Activated B cell treated with CpG ODN at 0.5 μM for 24 hours (primary cell): ENCODE results near the gene ABCB8. TPM values are rescaled to one million over a fixed set of nuclear protein-coding genes. Genes with fewer than 3 reads are reported as not detected.
A peak's percentile ranks its signal among the peaks of the same experiment; 100 is the strongest.

Source experiments
- ATAC-seq: fragments of 200-7000 bp; cut with Tn5 transposase; one replicate; pipeline ENCODE4 v1.10.0; 2021; ENCODE audit warnings: low read depth, mild to moderate bottlenecking, moderate library complexity
- CTCF ChIA-PET: fragments of 350-600 bp; sonication (Branson Sonifier 250); formaldehyde crosslinking; loops from one replicate; lab custom pipeline; 2021; ENCODE audit warnings: antibody characterized with exemption; lab: Charles Lee
- POLR2A ChIA-PET: fragments of 350-600 bp; sonication (Branson Sonifier 250); formaldehyde crosslinking; loops from one replicate; lab custom pipeline; 2021; ENCODE audit warnings: antibody characterized with exemption; lab: Charles Lee
- DNase-seq: peaks from one replicate; pipeline ENCODE4 v3.0.0; 2022
- H3K27ac Mint-ChIP-seq: one replicate; pipeline ENCODE4 v1.8.0; 2020; ENCODE audit warnings: mixed read lengths
- H3K27me3 Mint-ChIP-seq: one replicate; pipeline ENCODE4 v1.8.0; 2021; ENCODE audit warnings: mixed read lengths
- H3K36me3 Mint-ChIP-seq: one replicate; pipeline ENCODE4 v1.8.0; 2021; ENCODE audit warnings: low read depth, mixed read lengths
- H3K4me1 Mint-ChIP-seq: one replicate; pipeline ENCODE4 v1.8.0; 2021; ENCODE audit warnings: mixed read lengths
- H3K4me3 Mint-ChIP-seq: one replicate; pipeline ENCODE4 v1.8.0; 2020; ENCODE audit warnings: mild to moderate bottlenecking, mixed read lengths
- H3K9me3 Mint-ChIP-seq: one replicate; pipeline ENCODE4 v1.8.0; 2020; ENCODE audit warnings: mixed read lengths
- CTCF ChIP-seq: fragments of 200-600 bp; IDR thresholded peaks from one replicate; pipeline ENCODE4 v1.8.0; 2022; ENCODE audit warnings: antibody characterized with exemption, mild to moderate bottlenecking
- intact Hi-C: fragments of 100-400 bp; cut with micrococcal nuclease; formaldehyde crosslinking; loops from one replicate; pipeline ENCODE4 v1.15.1; 2024
- total RNA-seq: library from RNA; stranded (reverse); gene quantifications from 2 replicates; pipeline ENCODE4 v1.2.3, GENCODE V29; 2022

ABCB8 gene
- total RNA-seq, 1 donor from 2014 or later: 46.5 TPM

- intact Hi-C loops: loop anchor here (2.0 to 5.0 kb wide), 4 partner anchors 77 to 575 kb away; no protein-coding TSS in a partner anchor
- no peak for TF ChIP-seq CTCF
- Mint-ChIP-seq H3K4me1 (peaks cover 41% of the 10 kb centered on the region), H3K27ac (no peak overlapping the region), H3K9me3 (no peaks in the 10 kb centered on the region), H3K27me3 (no peaks in the 10 kb centered on the region), H3K36me3 (no peaks in the 10 kb centered on the region), H3K4me3 (no peak overlapping the region)
- CTCF ChIA-PET: interaction anchor here (1.7 kb wide), 1 partner anchor 100 kb away, joined by 5 read pairs; no protein-coding TSS in a partner anchor
- ATAC-seq (no peak), DNase-seq (no peak)
- POLR2A ChIA-PET: no interaction called here
Measured at GRCh38 chr7:151012031-151012692, 16.1 kb upstream of the ABCB8 start.

DNA sequence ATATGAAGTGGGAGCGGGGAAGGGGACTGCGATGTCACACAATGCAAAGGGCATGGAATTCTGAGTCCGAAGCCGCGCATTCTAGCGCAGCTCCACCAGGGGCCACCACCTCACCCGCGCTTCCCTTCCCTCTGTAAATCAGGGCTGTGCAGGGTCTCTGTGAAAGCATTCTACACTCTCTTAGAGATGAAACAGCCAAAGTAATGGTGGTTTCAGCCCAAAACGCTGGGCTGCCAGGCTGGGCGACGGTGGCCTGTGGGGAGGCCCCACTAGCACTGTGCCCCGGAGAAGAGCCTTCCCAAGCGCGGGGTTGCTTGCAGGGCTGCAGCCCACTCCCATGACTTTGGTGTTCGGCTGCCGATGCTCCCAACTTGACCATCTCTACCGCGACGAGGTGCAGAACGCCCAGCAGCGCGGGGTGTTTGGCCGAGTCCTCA lies 15.3 kb upstream of the ABCB8 start:
- CTCF ChIA-PET: interaction anchor here (0.9 to 1.7 kb wide), 2 partner anchors 15 to 99 kb away, joined by 3 to 5 read pairs; partner anchors contain the start of gene ABCB8
- Mint-ChIP-seq H3K4me3 (peak overlapping the region; percentile 41), H3K36me3 (no peaks in the 10 kb centered on the region), H3K27ac (no peak overlapping the region), H3K27me3 (no peaks in the 10 kb centered on the region), H3K9me3 (no peaks in the 10 kb centered on the region), H3K4me1 (peaks cover 45% of the 10 kb centered on the region)
- DNase-seq (no peak), ATAC-seq (peak; percentile 18)
- POLR2A ChIA-PET: interaction anchor here (0.7 kb wide), 1 partner anchor 50 kb away, joined by 3 read pairs; no protein-coding TSS in a partner anchor
- intact Hi-C loops: loop anchor here (1.0 to 5.0 kb wide), 7 partner anchors 15 to 576 kb away; partner anchors contain the start of genes ABCB8 and SLC4A2
- TF ChIP-seq CTCF: no peak

GRCh38 chr7:151013356-151013732 lies 14.9 kb upstream of the ABCB8 start:
- ChIA-PET POLR2A (interaction anchor here (0.6 to 1.7 kb wide), 4 partner anchors 15 to 96 kb away, joined by 3 to 11 read pairs (median 4); partner anchors contain the start of gene ABCB8), CTCF (interaction anchor here (0.6 to 1.7 kb wide), 3 partner anchors 15 to 98 kb away, joined by 3 to 5 read pairs (median 3); partner anchors contain the start of gene ABCB8)
- H3K27me3 Mint-ChIP-seq: peaks cover 2% of the 10 kb centered on the region
- TF ChIP-seq CTCF: no peak
- intact Hi-C loops: loop anchor here (1.0 to 5.0 kb wide), 7 partner anchors 15 to 576 kb away; partner anchors contain the start of genes ABCB8 and SLC4A2
- H3K4me1 Mint-ChIP-seq: peaks cover 45% of the 10 kb centered on the region
- H3K27ac Mint-ChIP-seq: no peak overlapping the region
- DNase-seq (no peak), ATAC-seq (no peak)
- H3K4me3 Mint-ChIP-seq: peak overlapping the region; percentile 89
- no peaks in the 10 kb centered on the region for H3K36me3 Mint-ChIP-seq
- no peaks in the 10 kb centered on the region for H3K9me3 Mint-ChIP-seq

GRCh38 chr7:151013733-151014497 lies 14.3 kb upstream of the ABCB8 start:
- Mint-ChIP-seq H3K4me1 (peaks cover 48% of the 10 kb centered on the region), H3K27ac (peak overlapping the region; percentile 92), H3K9me3 (no peaks in the 10 kb centered on the region), H3K36me3 (no peaks in the 10 kb centered on the region), H3K4me3 (peak overlapping the region; percentile 89), H3K27me3 (peaks cover 3% of the 10 kb centered on the region)
- intact Hi-C loops: loop anchor here (1.0 to 5.0 kb wide), 7 partner anchors 14 to 577 kb away; partner anchors contain the start of genes ABCB8 and SLC4A2
- ATAC-seq (peak; percentile 68), DNase-seq (peak; percentile 71)
- ChIA-PET CTCF (interaction anchor here (0.6 to 0.9 kb wide), 2 partner anchors 14 to 68 kb away, joined by 3 read pairs; partner anchors contain the start of gene ABCB8), POLR2A (interaction anchor here (0.6 to 1.7 kb wide), 3 partner anchors 14 to 95 kb away, joined by 3 to 11 read pairs (median 6); partner anchors contain the start of gene ABCB8)
- no peak for TF ChIP-seq CTCF
